H9 (cell line): ENCODE measurements around the gene BATF. TPM values are rescaled to one million over a fixed set of nuclear protein-coding genes. Genes with fewer than 3 reads are reported as not detected.

Experiments used
- DNase-seq: peaks from one replicate; pipeline ENCODE4 v3.0.0-alpha.2; 2017
- H2AFZ ChIP-seq: one replicate; pipeline ENCODE4 v1.6.1; 2013; ENCODE audit warnings: mild to moderate bottlenecking, low read length, control low read depth, moderate library complexity
- H2AK5ac ChIP-seq: 2 replicates; pipeline ENCODE4 v1.6.1; 2013; ENCODE audit warnings: low read length, control low read depth, mixed read lengths; ENCODE audit not compliant: insufficient read length
- H2BK120ac ChIP-seq: one replicate; pipeline ENCODE4 v1.6.1; 2013; ENCODE audit warnings: low read depth, mild to moderate bottlenecking, low read length, control low read depth, inconsistent platforms; ENCODE audit not compliant: poor library complexity, severe bottlenecking
- H2BK12ac ChIP-seq: 2 replicates; pipeline ENCODE4 v1.6.1; 2013; ENCODE audit warnings: low read length, control low read depth, mixed read lengths, low read depth; ENCODE audit not compliant: insufficient read length
- H2BK15ac ChIP-seq: 2 replicates; pipeline ENCODE4 v1.6.1; 2013; ENCODE audit warnings: low read depth, low read length, control low read depth
- H2BK20ac ChIP-seq: one replicate; pipeline ENCODE4 v1.6.1; 2013; ENCODE audit warnings: low read depth, mild to moderate bottlenecking, low read length, control low read depth, inconsistent platforms; ENCODE audit not compliant: poor library complexity, severe bottlenecking
- H2BK5ac ChIP-seq: 2 replicates; pipeline ENCODE4 v1.6.1; 2013; ENCODE audit warnings: low read length, control low read depth, mixed read lengths; ENCODE audit not compliant: insufficient read length
- H3K14ac ChIP-seq: 2 replicates; pipeline ENCODE4 v1.6.1; 2013; ENCODE audit warnings: low read length, control low read depth; ENCODE audit not compliant: insufficient read depth
- H3K18ac ChIP-seq: 2 replicates; pipeline ENCODE4 v1.6.1; 2013; ENCODE audit warnings: low read depth, mild to moderate bottlenecking, mixed read lengths, low read length, control low read depth; ENCODE audit not compliant: insufficient read length
- H3K23ac ChIP-seq: 2 replicates; pipeline ENCODE4 v1.6.1; 2013; ENCODE audit warnings: low read length, control low read depth, mixed read lengths, low read depth; ENCODE audit not compliant: insufficient read length
- H3K23me2 ChIP-seq: 2 replicates; pipeline ENCODE4 v1.6.1; 2013; ENCODE audit warnings: low read depth, mild to moderate bottlenecking, mixed read lengths, low read length, control low read depth; ENCODE audit not compliant: insufficient read length, poor library complexity, severe bottlenecking
- H3K27ac ChIP-seq: 2 replicates; pipeline ENCODE4 v1.5.1; 2013; ENCODE audit warnings: low read length, control low read depth, mixed read lengths, low read depth; ENCODE audit not compliant: insufficient read length
- H3K27me3 ChIP-seq: 2 replicates; pipeline ENCODE4 v1.6.1; 2013; ENCODE audit warnings: low read length, control low read depth, inconsistent platforms; ENCODE audit not compliant: insufficient read depth
- H3K4ac ChIP-seq: 2 replicates; pipeline ENCODE4 v1.6.1; 2013; ENCODE audit warnings: low read depth, mild to moderate bottlenecking, control low read depth, inconsistent platforms, low read length, moderate library complexity
- H3K4me1 ChIP-seq: 2 replicates; pipeline ENCODE4 v1.6.1; 2013; ENCODE audit warnings: low read length, control low read depth, inconsistent platforms; ENCODE audit not compliant: insufficient read depth
- H3K4me2 ChIP-seq: 2 replicates; pipeline ENCODE4 v1.6.1; 2013; ENCODE audit warnings: low read length, control low read depth, mixed read lengths; ENCODE audit not compliant: insufficient read length, insufficient read depth
- H3K56ac ChIP-seq: 2 replicates; pipeline ENCODE4 v1.6.1; 2013; ENCODE audit warnings: low read depth, mild to moderate bottlenecking, mixed read lengths, low read length, control low read depth; ENCODE audit not compliant: insufficient read length
- H3K79me1 ChIP-seq: 2 replicates; pipeline ENCODE4 v1.6.1; 2013; ENCODE audit warnings: low read depth, mild to moderate bottlenecking, moderate library complexity, low read length, control low read depth, inconsistent platforms; ENCODE audit not compliant: insufficient read depth, poor library complexity, severe bottlenecking
- H3K79me2 ChIP-seq: 2 replicates; pipeline ENCODE4 v1.6.1; 2013; ENCODE audit warnings: low read length, control low read depth, inconsistent platforms; ENCODE audit not compliant: insufficient read depth
- H3K9ac ChIP-seq: 2 replicates; pipeline ENCODE4 v1.6.1; 2013; ENCODE audit warnings: low read length, control low read depth, mixed read lengths; ENCODE audit not compliant: insufficient read length; ENCODE audit errors: extremely low read depth
- H3K9me3 ChIP-seq: one replicate; pipeline ENCODE4 v1.6.1; 2013; ENCODE audit warnings: low read depth, low read length, inconsistent platforms; ENCODE audit not compliant: control insufficient read depth
- H3T11ph ChIP-seq: one replicate; pipeline ENCODE4 v1.6.1; 2013; ENCODE audit warnings: mild to moderate bottlenecking, low read length, control low read depth, inconsistent platforms
- H4K20me1 ChIP-seq: one replicate; pipeline ENCODE4 v1.6.1; 2013; ENCODE audit not compliant: control insufficient read depth, insufficient read length, insufficient read depth
- H4K5ac ChIP-seq: 2 replicates; pipeline ENCODE4 v1.6.1; 2013; ENCODE audit warnings: low read depth, mild to moderate bottlenecking, mixed read lengths, low read length, control low read depth; ENCODE audit not compliant: insufficient read length
- H4K8ac ChIP-seq: replicated peaks from 2 replicates; pipeline ENCODE4 v1.6.1; 2013; ENCODE audit warnings: low read length, control low read depth, mixed read lengths, low read depth; ENCODE audit not compliant: insufficient read length
- H4K91ac ChIP-seq: 2 replicates; pipeline ENCODE4 v1.6.1; 2013; ENCODE audit warnings: low read depth, mild to moderate bottlenecking, moderate library complexity, mixed read lengths, low read length, control low read depth; ENCODE audit not compliant: insufficient read length
- H3K27ac Mint-ChIP-seq, 3 experiments: 2 replicates in 2 of 3; 3 replicates in 1 of 3; pipeline ENCODE4 v1.8.0; 2020 to 2021; ENCODE audit warnings: mixed read lengths in 3 of 3, mild to moderate bottlenecking in 1 of 3, moderate library complexity in 1 of 3
- H3K27me3 Mint-ChIP-seq: 2 replicates; pipeline ENCODE4 v1.8.0; 2021; ENCODE audit warnings: low read depth, mild to moderate bottlenecking, moderate library complexity, mixed read lengths
- H3K36me3 Mint-ChIP-seq, 3 experiments: 2 replicates in 2 of 3; 3 replicates in 1 of 3; pipeline ENCODE4 v1.8.0; 2020 to 2021; ENCODE audit warnings: low read depth in 3 of 3, mixed read lengths in 3 of 3; ENCODE audit not compliant: insufficient read depth in 1 of 3
- H3K4me1 Mint-ChIP-seq, 2 experiments: 2 replicates each; pipeline ENCODE4 v1.8.0; 2020; ENCODE audit warnings: mixed read lengths in 2 of 2
- H3K4me3 Mint-ChIP-seq, 2 experiments: 2 replicates in 1 of 2; 3 replicates in 1 of 2; pipeline ENCODE4 v1.8.0; 2020 to 2021; ENCODE audit warnings: mild to moderate bottlenecking in 2 of 2, mixed read lengths in 2 of 2, moderate library complexity in 1 of 2
- H3K9me3 Mint-ChIP-seq, 2 experiments: 2 replicates in 1 of 2; 3 replicates in 1 of 2; pipeline ENCODE4 v1.8.0; 2020; ENCODE audit warnings: mild to moderate bottlenecking in 2 of 2, mixed read lengths in 2 of 2, moderate library complexity in 1 of 2
- WGBS: extraction: QIAGEN DNeasy Blood & Tissue Kit; methylation state at CpG from one replicate; pipeline ENCODE4 v1.1.7; 2013; ENCODE audit warnings: missing lambda C conversion rate, low lambda C conversion rate, mixed read lengths; ENCODE audit not compliant: insufficient read length; ENCODE audit errors: extremely low coverage; 5-methylcytosine and 5-hydroxymethylcytosine counted together
- total RNA-seq: library from RNA; stranded (reverse); gene quantifications from 2 replicates; pipeline ENCODE4 v1.2.1, GENCODE V29; 2021
- TF ChIP-seq, protein P1 (sequence below): fragments of 200-600 bp; sonication (generic); conservative IDR thresholded peaks from 3 replicates; pipeline ENCODE4 v1.8.0; 2021; ENCODE audit warnings: antibody characterized with exemption, mild to moderate bottlenecking

BATF gene
- total RNA-seq, 1 experiment from 2014 or later = not detected

DNA sequence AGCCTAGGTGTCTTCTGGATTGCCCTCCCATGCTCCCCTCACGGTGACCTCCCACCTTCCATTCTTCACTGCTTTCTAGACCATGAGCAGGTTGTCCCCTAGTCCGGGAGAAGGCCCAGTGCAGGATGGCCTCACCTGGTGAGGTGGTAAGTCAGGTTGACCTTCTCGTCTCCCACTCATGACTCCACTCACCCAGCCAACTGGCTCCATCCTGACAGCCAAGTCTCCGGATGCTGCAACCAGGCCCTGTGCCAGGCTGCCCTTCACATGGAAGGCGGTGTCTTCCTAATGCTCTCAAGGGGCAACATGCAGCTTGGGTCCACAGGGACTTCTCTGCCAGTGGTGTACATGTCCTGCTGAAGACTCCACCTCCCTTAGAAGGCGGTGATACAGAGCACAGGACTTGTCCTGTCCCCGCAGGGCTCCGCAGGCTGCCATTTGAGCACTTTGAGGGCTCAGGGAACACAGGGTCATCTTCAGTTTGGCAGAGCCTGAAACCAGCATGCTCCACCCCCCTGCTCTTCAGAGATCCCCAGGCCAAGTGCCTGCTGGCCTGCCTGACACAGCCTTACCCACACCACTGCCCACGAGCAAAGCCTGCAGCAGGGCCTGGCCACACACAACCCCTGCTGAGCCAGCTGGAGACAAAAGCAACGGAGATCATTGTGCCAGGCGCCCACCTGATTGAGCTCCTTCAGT lies 25.4 kb downstream of the BATF start:
- Histone ChIP-seq H3K23ac (no peak overlapping the region), H2BK120ac (no peak overlapping the region), H3K27me3 (no peaks in the 10 kb centered on the region), H2BK5ac (no peak overlapping the region), H3K56ac (no peak overlapping the region), H3K27ac (no peak overlapping the region), H3K4me1 (no peaks in the 10 kb centered on the region), H3K9me3 (no peaks in the 10 kb centered on the region), H4K8ac (no peak overlapping the region), H4K5ac (no peak overlapping the region), H2AFZ (no peak overlapping the region), H4K91ac (no peak overlapping the region), H3K4me2 (no peak overlapping the region), H3K14ac (no peak overlapping the region; the same call in 1 of the 2 replicates), H3K4ac (no peak overlapping the region), H2BK12ac (no peak overlapping the region), H3K18ac (no peak overlapping the region), H3K23me2 (no peaks in the 10 kb centered on the region), H4K20me1 (no peaks in the 10 kb centered on the region), H3T11ph (no peak overlapping the region), H2AK5ac (no peak overlapping the region), H3K79me2 (no peaks in the 10 kb centered on the region), H3K79me1 (no peaks in the 10 kb centered on the region), H3K9ac (no peak overlapping the region), H2BK20ac (no peak overlapping the region), H2BK15ac (no peak overlapping the region)
- peaks cover 5% of the 10 kb centered on the region for H3K27me3 Mint-ChIP-seq
- peaks cover 1% of the 10 kb centered on the region in 2 experiments; a peak in 3 of 4 replicates for H3K4me1 Mint-ChIP-seq
- no CpG with 5 or more reads among the region's 11 CpGs for WGBS
- no peak for DNase-seq
- no peak overlapping the region for H3K27ac Mint-ChIP-seq
- H3K9me3 Mint-ChIP-seq = no peaks in the 10 kb centered on the region; a peak in 1 of 5 replicates
- no peak overlapping the region for H3K4me3 Mint-ChIP-seq
- H3K36me3 Mint-ChIP-seq = no peaks in the 10 kb centered on the region; a peak in 1 of 7 replicates
- TF ChIP-seq, protein P1, sequence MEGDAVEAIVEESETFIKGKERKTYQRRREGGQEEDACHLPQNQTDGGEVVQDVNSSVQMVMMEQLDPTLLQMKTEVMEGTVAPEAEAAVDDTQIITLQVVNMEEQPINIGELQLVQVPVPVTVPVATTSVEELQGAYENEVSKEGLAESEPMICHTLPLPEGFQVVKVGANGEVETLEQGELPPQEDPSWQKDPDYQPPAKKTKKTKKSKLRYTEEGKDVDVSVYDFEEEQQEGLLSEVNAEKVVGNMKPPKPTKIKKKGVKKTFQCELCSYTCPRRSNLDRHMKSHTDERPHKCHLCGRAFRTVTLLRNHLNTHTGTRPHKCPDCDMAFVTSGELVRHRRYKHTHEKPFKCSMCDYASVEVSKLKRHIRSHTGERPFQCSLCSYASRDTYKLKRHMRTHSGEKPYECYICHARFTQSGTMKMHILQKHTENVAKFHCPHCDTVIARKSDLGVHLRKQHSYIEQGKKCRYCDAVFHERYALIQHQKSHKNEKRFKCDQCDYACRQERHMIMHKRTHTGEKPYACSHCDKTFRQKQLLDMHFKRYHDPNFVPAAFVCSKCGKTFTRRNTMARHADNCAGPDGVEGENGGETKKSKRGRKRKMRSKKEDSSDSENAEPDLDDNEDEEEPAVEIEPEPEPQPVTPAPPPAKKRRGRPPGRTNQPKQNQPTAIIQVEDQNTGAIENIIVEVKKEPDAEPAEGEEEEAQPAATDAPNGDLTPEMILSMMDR = no peak
